NK-92 treated with Interleukin-12 subunit alpha and Interleukin-12 subunit beta, amount 100 ng/mL, for 24 hours (cell line): ENCODE results near the gene SMIM31.

Experiments
- DNase-seq: peaks from one replicate; lab custom pipeline; 2025; lab: John Stamatoyannopoulos, UW

SMIM31 gene

DNA sequence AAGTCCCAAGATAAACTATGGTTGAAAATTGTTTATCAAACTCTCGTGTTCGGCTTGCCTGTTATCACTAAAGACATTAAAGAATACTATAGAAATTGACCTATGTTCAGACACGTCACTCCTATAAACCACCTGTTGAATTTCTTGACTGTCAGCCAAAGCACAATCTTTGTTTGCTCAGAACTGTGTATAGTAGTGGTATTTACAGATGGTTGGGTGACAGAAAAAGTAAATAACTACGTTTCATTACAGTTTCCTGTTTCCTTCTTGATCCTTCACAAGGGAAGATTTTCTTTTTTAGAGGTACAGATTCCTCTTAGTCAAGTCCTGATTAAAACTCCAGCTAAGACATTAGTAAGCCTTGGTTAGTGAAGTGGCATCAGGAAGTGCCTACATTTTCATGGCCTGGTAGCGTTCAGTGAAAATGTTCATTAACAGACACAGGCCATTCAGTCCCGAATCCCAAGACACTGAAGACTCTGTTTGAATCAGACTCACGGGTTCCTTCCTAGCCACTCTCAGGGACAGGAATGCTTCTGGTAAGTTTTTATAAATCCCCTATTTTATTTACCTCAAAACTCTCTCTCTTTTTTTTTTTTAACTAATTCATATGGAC is at the start of gene SMIM31:
SMIM31 (plus strand) TSS at position 259 of the 616 bp plus-strand sequence. CDS start 16,313 bp downstream, outside the sequence.
- no peak for DNase-seq

DNA sequence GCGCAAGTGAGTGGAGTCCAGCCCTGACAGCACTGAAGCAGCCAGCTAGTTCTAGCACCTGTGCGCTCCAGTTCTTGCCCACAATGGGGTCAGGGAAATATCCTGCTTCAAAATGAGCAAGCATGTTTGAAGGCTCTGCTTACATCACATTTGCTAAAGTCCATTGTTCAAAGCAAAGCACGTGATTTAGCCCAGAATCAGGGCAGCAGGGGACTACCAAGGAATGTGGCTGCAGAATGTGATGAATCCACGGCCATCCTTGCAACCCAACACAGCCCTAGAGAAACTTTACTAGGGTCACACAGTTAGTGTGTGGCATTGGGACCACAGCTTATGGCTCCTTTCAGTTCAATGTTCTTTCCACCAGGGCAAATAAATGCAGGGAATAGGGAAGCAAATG is 47.3 kb upstream of the SMIM31 start:
- no peak for DNase-seq

DNA sequence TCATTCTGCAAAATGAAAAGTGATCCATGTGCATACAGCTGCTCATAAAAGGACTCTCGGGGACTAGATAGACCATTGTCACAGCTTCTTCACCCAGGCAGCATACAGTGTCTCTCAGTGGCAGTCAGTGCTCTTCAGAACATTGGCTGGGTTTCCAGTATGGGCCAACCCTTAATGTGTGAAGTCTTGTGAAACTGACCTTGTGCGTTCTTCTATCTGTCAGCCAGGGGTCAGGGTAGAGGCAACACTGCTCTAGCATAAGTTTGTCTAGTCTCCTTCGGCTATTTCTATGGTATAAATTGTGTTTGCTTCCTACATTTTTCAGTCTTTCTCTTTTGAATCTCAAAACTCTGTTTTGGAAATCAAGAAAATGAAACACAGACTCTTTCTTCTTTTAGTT is 37.0 kb upstream of the SMIM31 start:
- DNase-seq: no peak

DNA sequence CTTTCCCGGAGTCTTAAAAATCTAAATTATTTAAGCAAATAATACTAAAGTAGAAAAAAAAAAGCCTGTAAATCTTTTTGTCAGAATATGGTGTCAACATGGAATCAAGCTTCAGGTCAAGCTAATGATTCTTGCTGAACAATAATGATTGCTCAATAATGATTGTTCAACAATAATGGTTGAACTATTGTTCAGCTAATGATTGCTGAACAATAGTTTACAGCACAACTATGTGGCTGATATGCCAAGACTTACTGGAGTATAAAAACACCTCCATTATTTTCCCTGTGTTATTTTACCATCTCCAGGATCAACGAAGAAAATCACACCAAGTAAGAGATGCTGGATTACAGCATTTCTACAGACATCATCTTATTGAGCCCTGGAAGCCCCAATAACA is 35.1 kb upstream of the SMIM31 start:
- no peak for DNase-seq

DNA sequence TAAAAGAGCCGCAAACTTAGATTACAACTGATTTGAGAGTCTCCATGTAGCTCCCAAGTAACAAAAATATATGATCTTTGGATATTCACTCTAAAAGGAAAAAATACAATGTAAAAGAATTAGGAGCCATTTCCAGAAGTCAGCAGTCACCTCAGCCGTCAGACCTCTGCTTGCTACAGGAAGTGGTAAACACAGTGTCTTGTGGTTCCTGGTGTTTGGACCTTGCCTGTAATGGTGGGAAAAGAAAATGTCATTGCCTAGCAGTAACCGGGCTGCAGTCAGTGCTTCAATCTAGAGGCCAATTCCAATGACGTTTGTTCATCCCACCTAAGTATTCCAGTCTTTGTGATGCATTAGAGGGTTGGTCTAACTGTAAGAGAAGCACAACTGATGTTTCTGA is 28.9 kb upstream of the SMIM31 start:
- no peak for DNase-seq

DNA sequence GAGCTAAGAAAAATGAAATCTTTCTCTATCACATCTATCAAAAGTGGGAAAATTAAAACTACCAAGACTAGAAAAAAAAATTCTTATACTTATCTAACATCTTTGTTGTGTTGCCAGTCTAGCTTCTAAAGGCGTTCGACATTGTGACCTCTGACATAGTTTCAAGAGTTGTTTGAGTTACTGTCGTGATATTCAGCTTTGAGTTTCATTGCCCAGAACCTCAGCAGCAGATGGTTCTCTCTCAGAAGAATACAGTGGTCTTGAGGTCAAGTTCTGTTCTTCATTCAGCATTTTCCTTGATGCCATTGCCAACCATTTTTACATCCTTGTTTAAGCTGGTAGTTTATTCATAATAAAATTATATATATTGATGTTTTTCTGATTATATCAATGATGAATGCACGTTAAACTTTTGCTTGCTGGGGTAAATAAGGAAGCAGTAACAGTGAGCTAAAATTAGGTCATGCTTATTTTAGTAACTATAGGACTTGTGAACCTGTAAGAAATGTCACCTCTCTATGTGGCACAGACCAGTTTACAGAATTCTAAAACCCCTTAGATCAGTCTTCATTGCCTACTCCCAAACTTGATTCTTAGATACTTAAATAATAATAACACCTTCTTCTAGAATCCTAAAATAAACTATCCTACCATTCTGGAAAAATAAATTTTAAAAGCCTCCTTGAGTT is 23.1 kb upstream of the SMIM31 start:
- DNase-seq: no peak

DNA sequence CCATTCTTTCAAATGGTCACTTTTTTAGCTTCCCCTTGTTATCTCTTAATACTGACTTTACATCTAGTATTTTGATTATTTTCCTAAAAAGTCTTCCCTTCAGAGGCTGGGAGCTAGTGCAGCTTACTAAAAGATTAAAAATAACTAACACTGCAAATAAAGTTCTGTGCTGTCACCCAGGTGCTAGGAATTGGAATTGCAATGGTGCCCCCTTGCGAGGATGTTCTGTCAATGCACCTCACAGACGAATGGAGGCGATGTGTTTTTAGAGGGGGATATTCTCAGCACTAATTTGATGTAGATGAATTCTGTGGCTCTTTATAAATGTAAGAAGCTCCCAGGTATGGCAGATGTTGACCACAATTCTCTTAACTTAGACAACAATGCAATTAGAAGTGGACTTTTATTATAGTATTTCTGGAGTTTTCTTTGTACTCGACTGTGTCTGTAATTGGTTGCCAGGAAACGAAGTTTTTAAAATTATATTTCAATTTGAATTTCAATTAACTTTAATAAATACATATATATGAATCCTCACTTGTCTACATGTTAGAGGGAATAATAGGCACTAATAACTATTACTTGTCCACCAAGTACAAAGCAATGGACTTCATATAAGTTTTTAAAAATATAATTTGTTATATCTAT is 22.0 kb upstream of the SMIM31 start:
- DNase-seq: peak; percentile 4

DNA sequence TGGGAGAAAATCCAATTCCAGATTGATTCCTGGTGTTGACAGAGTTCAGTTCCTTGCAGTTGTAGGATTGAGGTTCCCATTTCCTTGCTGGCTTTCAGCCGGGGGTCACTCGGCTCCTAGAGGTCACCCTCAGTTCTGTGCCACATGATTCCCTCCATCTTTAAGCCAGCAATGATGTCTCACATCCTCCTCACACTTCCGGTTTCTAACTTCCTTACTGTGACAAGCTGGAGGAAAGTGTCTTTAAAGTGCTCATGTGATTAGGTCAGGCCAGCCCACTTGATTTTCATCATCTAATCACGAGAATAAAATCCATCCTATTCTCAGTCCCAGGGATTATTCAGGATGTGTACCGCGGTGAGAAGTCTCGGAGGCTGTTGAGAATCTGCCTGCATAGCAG is 19.4 kb upstream of the SMIM31 start:
- no peak for DNase-seq

DNA sequence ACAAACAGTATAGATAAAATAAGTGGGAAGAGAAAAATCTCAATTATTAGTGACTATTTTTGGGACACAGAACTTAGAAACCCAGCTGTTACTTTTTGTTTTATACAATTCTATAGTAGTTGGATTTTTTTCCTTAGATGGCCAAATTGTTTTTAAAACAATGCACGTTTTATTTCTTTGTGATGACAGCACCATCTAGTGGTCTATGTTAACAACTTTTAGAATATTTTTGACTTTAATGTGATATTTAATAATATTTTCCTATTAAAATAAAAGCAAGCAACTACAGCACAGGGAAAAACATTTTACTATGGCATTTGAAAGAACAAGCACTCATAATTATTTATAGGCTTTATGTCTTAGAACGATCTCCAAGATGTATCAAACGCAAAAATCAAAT is 5.6 kb upstream of the SMIM31 start:
- no peak for DNase-seq

DNA sequence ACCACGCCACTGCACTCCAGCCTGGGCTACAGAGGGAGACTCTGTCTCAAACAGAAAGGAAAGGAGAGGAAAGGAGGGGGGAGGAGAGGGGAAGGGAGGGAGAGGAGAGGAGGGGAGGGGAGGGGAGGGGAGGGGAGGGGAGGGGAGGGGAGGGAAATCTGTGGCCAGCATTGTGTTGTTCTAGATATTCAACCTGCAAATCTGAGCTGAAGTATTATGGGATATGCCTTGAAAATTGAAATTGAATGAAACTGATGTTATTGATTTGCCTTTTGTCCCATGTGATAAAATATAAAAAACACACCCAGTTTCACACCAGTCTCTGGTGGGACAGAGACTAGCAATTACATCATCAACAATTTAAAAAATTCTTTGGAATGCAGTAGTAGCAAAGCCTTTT is 1.5 kb downstream of the SMIM31 start:
- no peak for DNase-seq

DNA sequence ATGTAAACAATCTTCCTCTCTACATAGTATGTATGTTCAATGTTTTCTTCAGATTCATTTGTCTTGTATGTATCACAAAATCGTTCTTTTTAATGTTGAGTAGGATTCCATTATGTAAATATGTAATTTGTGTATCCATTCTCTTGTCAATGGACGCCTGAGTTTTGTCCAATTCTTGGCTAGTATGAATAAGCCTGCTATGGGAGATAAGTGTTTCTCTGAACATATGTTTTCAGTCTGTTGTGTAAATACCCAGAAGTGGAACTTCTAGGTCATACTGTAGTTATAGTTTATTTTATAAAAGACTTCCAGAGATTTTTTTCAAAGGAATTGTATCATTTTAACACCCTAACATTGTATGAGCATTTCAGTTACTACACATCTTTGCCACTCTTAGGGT is 2.8 kb downstream of the SMIM31 start:
- no peak for DNase-seq

DNA sequence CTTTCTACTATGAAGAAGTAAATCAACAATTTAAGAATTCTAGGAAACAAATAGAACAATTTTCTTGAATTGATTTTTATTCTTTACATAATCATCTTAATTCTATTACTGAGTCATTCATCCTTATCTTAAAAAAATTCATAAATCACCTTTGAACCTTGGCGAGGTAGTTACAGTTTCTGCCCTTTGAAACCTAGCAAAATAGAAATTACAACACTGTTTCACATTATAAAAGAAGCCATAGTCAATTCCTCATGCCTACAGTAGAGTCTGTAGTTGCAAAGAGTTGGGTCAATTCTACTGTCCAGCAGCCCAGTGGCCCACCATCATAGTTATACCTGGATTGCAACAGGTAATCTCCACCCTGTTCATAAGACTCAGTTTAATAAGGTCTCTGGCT is 7.3 kb downstream of the SMIM31 start:
- DNase-seq: no peak

DNA sequence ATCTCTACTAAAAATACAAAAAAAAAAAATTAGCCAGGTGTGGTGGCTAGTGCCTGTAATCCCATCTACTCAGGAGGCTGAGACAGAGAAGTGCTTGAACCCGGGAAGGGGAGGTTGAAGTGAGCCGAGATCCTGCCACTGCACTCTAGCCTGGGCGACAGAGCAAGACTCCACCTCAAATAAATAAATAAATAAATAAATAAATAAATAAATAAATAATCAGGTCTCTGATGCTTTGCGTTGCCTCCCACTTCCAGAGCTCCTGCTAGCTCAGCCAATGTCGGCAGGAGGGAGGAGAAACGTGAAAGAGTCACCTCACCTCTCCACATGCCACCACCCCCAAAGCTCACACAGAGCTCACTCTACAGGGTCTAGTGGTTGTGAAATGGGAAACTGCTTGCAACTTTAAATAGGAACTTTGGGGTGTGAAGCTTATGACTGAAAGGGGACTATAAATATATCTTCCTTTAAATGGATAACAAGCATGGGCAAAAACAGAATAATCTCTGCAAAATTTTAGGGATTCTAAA is 7.9 kb downstream of the SMIM31 start:
- no peak for DNase-seq

DNA sequence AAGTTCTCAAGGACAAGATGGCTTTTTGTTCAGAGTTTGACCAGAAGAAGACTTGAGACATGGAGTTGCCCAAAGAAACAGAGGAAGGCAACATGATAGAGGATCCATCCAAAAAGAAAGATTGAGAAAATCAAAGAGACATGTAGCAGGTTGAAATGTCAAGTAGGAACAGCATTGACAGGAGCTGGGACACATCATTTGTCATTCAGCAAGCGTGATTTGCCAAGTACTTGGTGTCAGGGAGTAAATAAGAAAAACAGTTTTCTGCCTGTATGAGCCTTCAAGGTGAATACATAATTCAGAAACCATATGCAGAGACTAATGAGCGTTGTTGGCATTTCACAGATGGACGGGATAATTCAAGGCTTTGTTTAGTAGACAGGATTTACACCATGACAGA is 11.2 kb downstream of the SMIM31 start:
- DNase-seq: no peak

DNA sequence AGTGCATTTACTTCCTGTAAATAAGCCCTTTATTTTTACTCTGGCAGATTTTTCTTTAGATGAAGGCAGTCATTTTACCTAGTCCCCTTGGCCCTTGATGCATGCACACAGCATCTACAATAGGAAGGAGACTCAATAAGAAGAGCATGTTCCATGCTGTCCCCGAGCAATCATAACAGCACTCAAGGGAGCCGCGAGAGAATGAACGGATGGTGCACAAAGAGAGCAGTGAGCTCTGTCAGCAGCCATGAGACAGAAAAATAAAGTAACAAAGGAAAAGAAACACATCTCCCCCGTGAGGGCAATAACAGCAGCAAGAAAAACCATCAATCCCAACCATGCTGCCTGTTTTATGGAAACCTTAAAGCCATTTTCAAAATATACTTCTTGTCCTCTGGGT is 11.9 kb downstream of the SMIM31 start:
- no peak for DNase-seq

DNA sequence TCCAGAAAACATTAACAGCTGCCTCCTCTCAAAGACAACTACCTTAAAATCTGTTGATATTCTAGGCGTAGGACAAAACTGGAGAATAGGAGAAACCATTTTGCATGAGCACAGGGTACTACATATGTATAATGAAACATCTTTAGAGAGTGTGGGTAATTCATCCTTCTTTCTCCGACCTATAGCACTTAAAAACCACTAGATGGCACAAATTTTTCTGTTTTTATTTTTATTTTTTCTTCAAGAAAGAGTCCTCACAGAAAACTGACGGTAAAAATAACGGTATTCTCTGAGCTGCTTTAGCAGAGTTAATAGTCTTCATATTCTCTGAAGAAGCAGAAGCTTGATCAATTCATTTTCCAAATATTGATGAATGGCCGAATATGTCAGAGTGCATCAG is 14.6 kb downstream of the SMIM31 start:
- DNase-seq: no peak

DNA sequence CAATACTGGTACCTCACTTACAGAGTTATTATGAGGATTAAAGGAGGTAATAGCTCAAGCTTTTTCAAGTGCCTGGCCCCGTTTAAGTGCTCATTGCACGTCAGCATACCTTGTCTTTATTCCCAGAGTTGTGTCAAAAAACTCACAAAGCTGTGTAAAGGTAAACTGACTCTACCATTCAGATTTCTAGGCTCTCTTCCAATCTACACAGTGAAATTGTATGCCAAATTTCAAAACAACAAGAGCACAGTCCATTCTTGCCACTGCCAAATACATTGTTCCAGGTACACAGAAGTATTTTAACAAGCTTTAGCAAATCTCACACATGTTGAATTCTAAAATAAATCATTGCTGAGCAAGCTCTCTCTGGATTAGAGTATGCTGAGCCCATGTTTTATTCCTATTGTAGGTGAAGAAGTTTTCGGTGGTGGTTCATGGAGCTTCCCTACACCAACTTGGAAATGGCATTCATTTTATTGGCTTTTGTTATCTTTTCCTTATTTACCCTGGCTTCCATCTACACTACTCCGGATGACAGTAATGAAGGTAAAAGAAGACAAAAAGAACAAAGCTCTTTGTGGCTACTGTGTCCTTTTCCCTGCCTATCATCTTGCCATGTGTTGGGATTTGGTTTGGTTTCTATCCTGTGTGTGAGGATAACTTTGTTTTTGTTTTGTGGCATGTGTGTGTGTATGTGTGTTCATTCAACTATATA is 16.2 kb downstream of the SMIM31 start:
- DNase-seq: no peak

DNA sequence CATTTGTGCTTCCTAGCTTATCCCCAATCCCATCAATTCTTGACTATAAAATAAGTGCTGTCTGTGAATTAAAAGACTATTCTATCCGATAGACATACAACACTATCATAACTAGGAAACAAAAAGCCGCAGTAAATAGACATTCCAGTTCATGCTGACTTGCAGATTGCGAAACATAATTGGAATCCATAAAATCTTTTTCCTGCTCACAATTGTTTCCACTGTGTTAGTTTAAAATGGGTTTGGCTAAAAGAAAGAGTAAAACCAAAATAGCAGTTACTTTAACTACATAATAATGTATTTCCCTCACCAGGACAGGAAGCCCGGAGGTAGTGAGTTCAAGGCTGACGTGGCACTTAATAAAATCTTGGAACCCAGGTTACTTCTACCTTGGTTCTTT is 17.2 kb downstream of the SMIM31 start:
- no peak for DNase-seq

DNA sequence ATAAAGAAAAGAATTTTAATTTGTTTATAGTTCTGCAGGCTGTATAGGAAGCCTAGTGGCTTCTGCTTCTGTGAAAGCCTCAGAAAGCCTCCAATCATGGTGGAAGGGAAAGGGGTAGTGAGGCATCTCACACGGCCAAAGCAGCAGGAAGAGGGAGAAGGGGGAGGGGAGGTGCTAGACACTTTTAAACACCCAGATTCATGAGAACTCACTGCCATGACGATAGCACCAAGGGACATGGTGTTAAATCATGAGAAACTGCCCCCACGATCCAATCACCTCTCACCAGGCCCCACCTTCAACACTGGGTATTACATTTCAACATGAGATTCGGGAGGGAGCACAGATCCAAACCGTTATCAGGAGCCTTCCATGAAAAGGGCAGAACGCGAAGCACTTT is 18.1 kb downstream of the SMIM31 start:
- no peak for DNase-seq

DNA sequence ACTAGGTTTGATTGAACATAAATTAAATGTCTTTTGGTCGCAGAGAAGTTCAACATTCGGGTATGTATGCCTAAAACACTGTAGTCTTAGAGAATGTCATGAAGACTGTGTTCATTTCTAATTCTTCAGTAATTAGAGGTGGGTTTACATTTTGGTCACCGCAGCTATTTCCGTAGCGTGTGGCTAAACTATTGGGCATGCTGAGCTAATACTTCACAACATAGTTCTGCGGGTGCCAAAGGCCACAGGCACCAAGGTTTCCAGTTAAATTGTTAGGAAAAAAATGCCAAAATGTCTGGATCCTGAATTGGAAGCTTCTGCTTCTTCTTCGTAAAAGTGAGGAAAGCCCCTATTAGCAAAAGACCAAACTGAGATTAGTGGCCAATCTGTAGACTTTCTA is 25.1 kb downstream of the SMIM31 start:
- DNase-seq: no peak

DNA sequence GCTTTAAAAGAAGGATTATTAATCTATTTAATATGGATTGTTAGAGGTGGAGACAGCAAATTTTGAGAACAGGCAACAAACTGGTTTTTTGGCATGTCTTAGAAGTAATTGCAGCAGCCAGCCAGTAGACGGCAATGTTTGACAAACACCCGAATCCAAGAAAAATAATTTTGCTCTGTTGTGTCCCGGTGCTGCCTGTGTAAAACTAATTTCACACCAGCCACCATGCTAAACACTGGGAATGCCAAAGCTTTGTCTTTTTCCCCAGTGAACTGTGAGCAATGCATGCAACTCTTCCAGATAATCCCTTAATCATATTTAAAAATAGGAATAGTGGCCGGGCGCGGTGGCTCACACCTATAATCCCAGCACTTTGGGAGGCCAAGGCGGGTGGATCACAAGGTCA is 25.9 kb downstream of the SMIM31 start:
- DNase-seq: no peak

DNA sequence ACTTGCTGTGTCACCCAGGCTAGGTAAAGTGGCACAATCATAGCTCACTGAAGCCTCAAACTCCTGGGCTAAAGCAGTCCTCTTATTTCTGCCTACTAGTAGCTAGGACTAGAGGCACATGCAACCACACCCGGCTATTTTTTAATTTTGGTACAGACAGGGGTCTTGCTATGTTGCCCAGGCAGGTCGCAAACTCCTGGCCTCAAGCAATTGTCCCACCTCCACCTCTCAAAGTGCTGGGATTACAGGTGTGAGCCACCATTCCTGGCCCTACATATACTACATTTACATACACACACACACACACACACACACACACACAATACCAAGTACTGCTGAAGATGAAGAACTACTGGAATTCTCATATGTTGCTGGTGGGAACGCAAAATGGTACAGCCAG is 26.9 kb downstream of the SMIM31 start:
- DNase-seq: no peak

DNA sequence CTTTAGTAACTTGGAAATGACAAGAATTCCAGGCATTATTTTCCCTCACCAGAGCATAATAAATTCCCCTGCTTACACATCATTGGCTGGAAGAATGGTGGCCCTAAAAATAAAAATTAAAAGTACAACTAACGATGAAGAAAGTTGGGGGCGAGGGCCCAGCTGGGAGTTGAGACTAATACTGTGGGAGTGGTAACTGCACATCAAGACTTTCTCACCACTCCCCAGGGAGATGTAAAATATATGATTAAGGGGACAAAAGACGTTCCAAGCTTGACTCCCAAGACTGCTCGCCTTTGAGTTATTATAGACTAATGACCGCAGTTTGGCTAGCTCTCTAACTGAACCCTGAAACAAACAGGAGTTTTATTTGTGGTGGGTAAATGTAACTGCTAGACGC is 30.0 kb downstream of the SMIM31 start:
- DNase-seq: no peak
